ENCODE measurements around the gene POLE.

The POLE gene

GRCh38 chr12:132615579-132616038 is 71.5 kb downstream of the POLE start:
- TF ChIP-seq FOXA1 (IDR thresholded peaks at IDR 0.05), result no peak
- TF ChIP-seq TARDBP (IDR thresholded peaks at IDR 0.05), result no peak
- no peak for TF ChIP-seq L3MBTL2 (conservative IDR thresholded peaks at IDR 0.05)
- TF ChIP-seq ARNT (IDR thresholded peaks at IDR 0.05), result no peak
- no peak for TF ChIP-seq CTBP1 (IDR thresholded peaks at IDR 0.05; ENCODE audit: borderline replicate concordance)
- no peak for TF ChIP-seq SUZ12 (IDR thresholded peaks at IDR 0.05)
- no peak for TF ChIP-seq FOXM1 (IDR thresholded peaks at IDR 0.05; ENCODE audit: borderline replicate concordance)
- no peak for TF ChIP-seq SP1 (IDR thresholded peaks at IDR 0.05)
- TF ChIP-seq ZNF384 (IDR thresholded peaks at IDR 0.05), result no peak
- TF ChIP-seq HDGF (IDR thresholded peaks at IDR 0.05; ENCODE audit: borderline replicate concordance), result no peak
- no peak for TF ChIP-seq FOXK2 (IDR thresholded peaks at IDR 0.05)
- no peak for TF ChIP-seq ELF4 (IDR thresholded peaks at IDR 0.05)
- no peak for TF ChIP-seq LEF1 (IDR thresholded peaks at IDR 0.05; ENCODE audit: borderline replicate concordance)
- CTCF ChIA-PET, result interaction anchor here (0.8 to 1.5 kb wide), 4 partner anchors 54 to 201 kb away, joined by 3 to 17 read pairs (median 4); no protein-coding TSS in a partner anchor
- DNase-seq (ENCODE audit: extremely low spot score), result no peak
- POLR2A ChIA-PET, result interaction anchor here (1.1 kb wide), 1 partner anchor 201 kb away, joined by 3 read pairs; no protein-coding TSS in a partner anchor

GRCh38 chr12:132614861-132615578 is 72.1 kb downstream of the POLE start:
- CTCF ChIA-PET, result interaction anchor here (0.6 to 1.5 kb wide), 5 partner anchors 15 to 201 kb away, joined by 3 to 17 read pairs (median 4); no protein-coding TSS in a partner anchor
- TF ChIP-seq HDGF (IDR thresholded peaks at IDR 0.05; ENCODE audit: borderline replicate concordance) (no peak), L3MBTL2 (conservative IDR thresholded peaks at IDR 0.05) (peak; percentile 79)
- peak; percentile 89 for DNase-seq (ENCODE audit: extremely low spot score)
- POLR2A ChIA-PET, result interaction anchor here (0.7 to 1.1 kb wide), 2 partner anchors 16 to 200 kb away, joined by 3 read pairs; no protein-coding TSS in a partner anchor

- POLR2A ChIA-PET, result no interaction called here
- CTCF ChIA-PET, result interaction anchor here (1.5 kb wide), 1 partner anchor 200 kb away, joined by 17 read pairs; no protein-coding TSS in a partner anchor
- DNase-seq (ENCODE audit: extremely low spot score), result no peak
- TF ChIP-seq SP1 (IDR thresholded peaks at IDR 0.05) (no peak), FOXK2 (IDR thresholded peaks at IDR 0.05) (no peak), SUZ12 (IDR thresholded peaks at IDR 0.05) (no peak), ZNF384 (IDR thresholded peaks at IDR 0.05) (no peak), ELF4 (IDR thresholded peaks at IDR 0.05) (no peak), LEF1 (IDR thresholded peaks at IDR 0.05; ENCODE audit: borderline replicate concordance) (no peak), ARNT (IDR thresholded peaks at IDR 0.05) (no peak), NFRKB (IDR thresholded peaks at IDR 0.05) (no peak), PKNOX1 (IDR thresholded peaks at IDR 0.05) (no peak)
These were observed 73.1 kb downstream of the POLE start for GRCh38 chr12:132614029-132614428.

GRCh38 chr12:132611620-132612019 is 75.5 kb downstream of the POLE start:
- no peak for TF ChIP-seq ELF4 (IDR thresholded peaks at IDR 0.05)
- no peak for TF ChIP-seq SUZ12 (IDR thresholded peaks at IDR 0.05)
- no peak for TF ChIP-seq BHLHE40 (IDR thresholded peaks at IDR 0.05; ENCODE audit: borderline replicate concordance)
- TF ChIP-seq HDGF (IDR thresholded peaks at IDR 0.05; ENCODE audit: borderline replicate concordance), result no peak
- no peak for TF ChIP-seq FOXK2 (IDR thresholded peaks at IDR 0.05)
- no peak for TF ChIP-seq L3MBTL2 (conservative IDR thresholded peaks at IDR 0.05)
- TF ChIP-seq FOXA1 (IDR thresholded peaks at IDR 0.05), result no peak
- no peak for TF ChIP-seq ZNF384 (IDR thresholded peaks at IDR 0.05)
- TF ChIP-seq CTBP1 (IDR thresholded peaks at IDR 0.05; ENCODE audit: borderline replicate concordance), result no peak
- ChIA-PET POLR2A (no interaction called here), CTCF (interaction anchor here (0.6 kb wide), 1 partner anchor 39 kb away, joined by 3 read pairs; no protein-coding TSS in a partner anchor)

GRCh38 chr12:132610866-132611602 is 76.1 kb downstream of the POLE start:
- ChIA-PET CTCF (interaction anchor here (0.6 kb wide), 1 partner anchor 39 kb away, joined by 3 read pairs; no protein-coding TSS in a partner anchor), POLR2A (no interaction called here)
- TF ChIP-seq L3MBTL2 (conservative IDR thresholded peaks at IDR 0.05), result no peak
- TF ChIP-seq CTBP1 (IDR thresholded peaks at IDR 0.05; ENCODE audit: borderline replicate concordance), result no peak
- no peak for TF ChIP-seq SUZ12 (IDR thresholded peaks at IDR 0.05)
- TF ChIP-seq TARDBP (IDR thresholded peaks at IDR 0.05), result no peak
- TF ChIP-seq FOXM1 (IDR thresholded peaks at IDR 0.05; ENCODE audit: borderline replicate concordance), result no peak
- TF ChIP-seq HDGF (IDR thresholded peaks at IDR 0.05; ENCODE audit: borderline replicate concordance), result no peak
- no peak for TF ChIP-seq ELF4 (IDR thresholded peaks at IDR 0.05)
- no peak for TF ChIP-seq SP1 (IDR thresholded peaks at IDR 0.05)
- no peak for TF ChIP-seq FOXA1 (IDR thresholded peaks at IDR 0.05)
- TF ChIP-seq PKNOX1 (IDR thresholded peaks at IDR 0.05), result no peak
- TF ChIP-seq LEF1 (IDR thresholded peaks at IDR 0.05; ENCODE audit: borderline replicate concordance), result no peak
- no peak for TF ChIP-seq ZNF384 (IDR thresholded peaks at IDR 0.05)
- no peak for TF ChIP-seq BHLHE40 (IDR thresholded peaks at IDR 0.05; ENCODE audit: borderline replicate concordance)
- no peak for TF ChIP-seq FOXK2 (IDR thresholded peaks at IDR 0.05)
- TF ChIP-seq ARNT (IDR thresholded peaks at IDR 0.05), result no peak
- no peak for TF ChIP-seq NFRKB (IDR thresholded peaks at IDR 0.05)
- DNase-seq (ENCODE audit: extremely low spot score), result no peak

More at GRCh38 chr12:132611620-132612019, 75.5 kb downstream of the POLE start:
- DNase-seq (ENCODE audit: extremely low spot score), result no peak

GRCh38 chr12:132610051-132610759 is 76.9 kb downstream of the POLE start, which contains the start of gene LRCOL1:
TSS of gene LRCOL1 (minus strand) at chr12:132610582. CDS start at chr12:132606251, 4,331 bp downstream.
- POLR2A ChIA-PET, result no interaction called here
- DNase-seq (ENCODE audit: extremely low spot score), result no peak
- CTCF ChIA-PET, result no interaction called here
- TF ChIP-seq FOXK2 (IDR thresholded peaks at IDR 0.05) (no peak), ELF4 (IDR thresholded peaks at IDR 0.05) (no peak), FOXA1 (IDR thresholded peaks at IDR 0.05) (no peak), SP1 (IDR thresholded peaks at IDR 0.05) (no peak), ARNT (IDR thresholded peaks at IDR 0.05) (no peak), FOXM1 (IDR thresholded peaks at IDR 0.05; ENCODE audit: borderline replicate concordance) (no peak)

Data from HEK293T (cell line).